ENCODE results near the gene BORCS5.
A peak's percentile ranks its signal among the peaks of the same experiment; 100 is the strongest.

The BORCS5 gene

GRCh38 chr12:12353807-12354206 is 3.1 kb upstream of the BORCS5 start:
- DNase-seq, result no peak

GRCh38 chr12:12356467-12356895 is 397 bp upstream of the BORCS5 start:
- no peak for DNase-seq

GRCh38 chr12:12357719-12358461 is 1.0 kb downstream of the BORCS5 start:
- DNase-seq, result no peak

DNA sequence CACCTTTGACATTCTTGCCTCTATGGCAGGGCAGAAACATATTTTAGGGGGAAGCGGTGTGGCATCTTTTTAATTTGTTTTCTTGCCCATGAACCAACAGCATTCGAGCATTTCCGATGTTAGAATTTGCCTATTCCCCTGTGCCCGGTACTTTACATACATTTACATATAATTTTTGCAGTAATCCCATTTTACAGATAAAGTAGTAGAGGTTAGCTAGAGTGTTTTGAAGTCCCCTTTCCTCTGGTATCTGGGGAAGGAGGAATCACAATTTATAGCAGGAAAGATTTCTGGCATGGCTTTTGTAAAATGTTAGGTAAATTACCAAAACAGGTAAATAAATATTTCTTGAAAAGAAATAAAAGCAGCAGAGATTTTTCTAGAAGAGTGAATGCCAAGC is 1.6 kb downstream of the BORCS5 start:
- no peak for DNase-seq

DNA sequence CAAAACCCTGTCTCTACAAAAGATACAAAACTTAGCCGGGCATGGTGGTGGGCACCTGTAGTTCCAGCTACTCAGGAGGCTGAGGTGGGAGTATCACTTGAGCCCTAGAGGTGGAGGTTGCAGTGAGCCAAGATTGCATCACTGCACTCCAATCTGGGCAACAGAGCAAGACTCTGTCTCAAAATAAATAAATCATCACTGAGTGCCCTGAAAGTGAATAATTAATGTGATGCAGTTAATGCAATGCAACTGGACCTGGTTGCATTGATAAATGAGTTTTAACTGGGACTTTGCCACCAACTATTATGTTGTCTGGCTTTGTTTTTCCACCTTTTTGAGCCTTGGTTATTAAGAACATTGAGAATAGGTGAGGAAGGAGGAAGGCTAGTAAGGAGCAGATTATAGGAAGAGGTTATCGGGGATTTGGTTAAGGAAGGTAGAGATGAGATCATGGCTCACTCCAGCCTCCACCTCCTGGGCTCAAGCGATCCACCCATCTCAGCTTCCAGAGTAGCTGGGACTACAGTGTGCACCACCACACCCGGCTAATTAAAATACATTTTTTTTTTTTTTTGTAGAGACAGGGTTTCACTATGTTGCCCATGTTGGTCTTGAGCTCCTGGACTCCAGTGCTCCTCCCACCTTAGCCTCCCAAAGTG is 8.0 kb downstream of the BORCS5 start:
- no peak for DNase-seq

GRCh38 chr12:12365446-12365802 is 8.5 kb downstream of the BORCS5 start:
- no peak for DNase-seq

DNA sequence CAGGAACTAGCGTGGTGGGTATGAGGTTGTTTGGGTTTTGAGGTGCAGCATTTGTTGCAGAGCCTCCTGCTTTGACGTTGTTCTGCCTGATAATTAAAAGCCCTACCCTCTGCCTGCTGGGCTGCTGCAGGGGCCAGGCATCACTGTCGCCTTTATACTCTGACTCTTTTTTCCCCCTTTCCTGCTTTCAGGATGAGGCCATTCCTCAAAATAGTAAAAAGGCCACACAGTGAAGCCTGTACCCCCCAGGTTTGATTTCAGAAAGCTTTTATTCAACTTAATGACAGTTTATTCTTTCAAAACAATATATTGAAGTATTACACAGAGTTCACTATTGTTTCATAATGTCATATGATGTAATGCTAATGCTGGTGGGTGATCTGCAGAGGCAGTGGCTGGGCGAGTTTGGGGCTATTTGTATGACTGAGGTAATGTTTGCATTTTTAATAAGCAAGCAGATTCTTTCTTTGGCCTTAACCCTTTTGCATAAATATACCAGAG is 9.1 kb downstream of the BORCS5 start:
- DNase-seq, result no peak

- no peak for DNase-seq
Measured at GRCh38 chr12:12366701-12367481, 10.0 kb downstream of the BORCS5 start.

- no peak for DNase-seq
Measured at GRCh38 chr12:12367482-12367998, 10.7 kb downstream of the BORCS5 start.

- no peak for DNase-seq
Measured at GRCh38 chr12:12372946-12373722, 16.3 kb downstream of the BORCS5 start.

GRCh38 chr12:12376646-12377448 is 20.0 kb downstream of the BORCS5 start:
- DNase-seq, result no peak

DNA sequence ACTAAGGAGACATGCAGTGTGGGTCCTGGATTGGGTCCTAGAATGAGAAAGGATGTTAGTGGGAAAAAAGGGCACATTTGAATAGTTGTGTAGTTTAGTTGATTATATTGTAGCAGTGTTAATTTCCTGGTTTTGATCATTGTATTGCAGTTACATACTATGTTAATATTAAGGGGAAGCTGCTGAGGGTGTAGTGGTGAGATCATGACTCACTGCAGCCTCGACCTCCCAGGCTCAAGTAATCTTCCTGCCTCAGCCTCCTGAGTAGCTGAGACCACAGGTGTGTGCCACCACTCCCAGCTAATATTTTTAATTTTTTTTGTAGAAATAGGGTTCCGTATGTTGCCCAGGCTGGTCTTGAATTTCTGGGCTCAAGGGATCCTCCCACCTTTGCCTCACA is 21.7 kb downstream of the BORCS5 start:
- no peak for DNase-seq

DNA sequence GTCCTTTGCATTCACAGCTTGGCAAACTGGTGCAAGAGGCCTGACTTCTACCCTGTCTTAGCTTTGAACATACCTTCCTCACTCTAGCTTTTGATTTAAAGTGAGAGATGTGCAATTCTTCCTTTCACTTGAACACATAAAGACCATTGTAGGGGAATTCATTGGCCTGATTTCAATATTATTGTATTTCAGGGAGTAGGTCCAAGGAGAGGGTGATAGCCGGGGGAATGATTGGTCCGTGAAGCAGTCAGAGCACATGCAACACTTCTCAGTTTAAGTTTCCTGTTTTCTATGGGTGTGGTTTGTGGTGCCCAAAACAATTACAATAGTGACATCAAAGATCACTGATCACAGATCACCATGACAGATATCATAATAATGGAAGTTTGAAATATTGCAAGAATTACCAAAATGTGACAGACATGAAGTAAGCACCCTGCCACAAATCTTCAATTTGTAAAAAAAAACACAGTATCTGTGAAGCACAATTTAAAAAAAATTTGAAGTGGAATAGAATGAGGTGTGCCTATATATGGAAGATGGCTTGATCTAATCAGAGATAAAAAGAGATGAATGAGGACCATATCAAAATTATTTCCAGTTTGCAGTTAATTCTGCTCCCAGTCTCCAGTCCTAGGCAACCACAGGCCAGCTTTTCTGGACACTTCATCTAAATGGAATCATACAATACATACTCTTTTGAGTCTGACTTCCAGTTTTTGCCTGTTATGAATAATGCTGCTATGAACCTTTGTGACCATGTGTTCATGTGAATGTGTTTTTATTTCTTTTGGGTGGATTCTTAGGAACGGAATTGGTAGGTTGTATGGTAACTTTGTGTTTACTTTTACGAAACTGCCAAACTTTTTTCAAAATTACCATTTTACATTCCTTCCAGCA is 23.2 kb downstream of the BORCS5 start:
- DNase-seq, result peak; percentile 34

DNA sequence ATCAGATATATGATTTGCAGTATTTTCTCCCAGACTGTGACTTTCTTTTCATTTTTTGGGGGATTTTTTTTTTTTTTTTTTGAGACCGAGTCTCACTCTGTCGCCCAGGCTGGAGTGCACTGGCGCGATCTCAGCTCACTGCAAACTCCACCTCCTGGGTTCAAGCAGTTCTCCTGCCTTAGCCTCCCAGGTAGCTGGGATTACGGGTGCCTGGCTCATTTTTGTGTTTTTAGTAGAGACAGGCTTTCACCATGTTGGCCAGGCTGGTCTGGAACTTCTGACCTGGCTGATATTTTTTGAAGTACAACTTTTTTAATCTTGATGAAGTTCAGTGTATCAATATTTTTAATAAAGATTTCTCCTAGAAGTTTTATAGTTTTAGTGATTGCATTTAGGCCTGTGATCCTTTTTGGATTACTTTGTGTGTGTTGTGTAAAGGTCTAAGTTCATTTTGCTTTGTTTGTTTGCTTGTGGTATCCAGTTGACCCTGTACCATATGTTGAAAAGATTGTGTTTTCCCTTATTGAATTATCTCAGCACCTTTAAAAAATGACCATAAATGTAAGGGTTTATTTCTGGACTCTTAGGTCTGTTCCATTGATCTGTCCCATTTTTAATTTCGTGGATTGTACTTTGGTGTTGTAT is 24.2 kb downstream of the BORCS5 start:
- DNase-seq, result no peak

DNA sequence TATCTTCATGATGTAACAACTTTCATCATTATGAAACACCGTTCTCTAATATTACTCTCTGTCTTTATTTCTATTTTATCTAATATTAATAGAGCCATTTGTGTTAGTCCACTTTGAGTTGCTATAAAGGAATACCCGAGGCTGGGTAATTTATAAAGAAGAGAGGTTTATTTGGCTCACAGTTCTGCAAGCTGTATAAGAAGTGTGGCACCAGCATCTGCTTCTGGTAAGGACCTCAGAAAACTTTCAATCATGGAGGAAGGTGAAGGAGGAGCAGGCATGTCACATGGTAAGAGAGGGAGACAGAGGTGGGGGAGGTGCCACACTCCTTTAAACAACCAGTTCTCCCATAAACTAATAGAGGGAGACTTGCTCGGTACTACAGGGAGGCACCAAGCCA is 25.1 kb downstream of the BORCS5 start:
- DNase-seq, result no peak

- peak; percentile 34 for DNase-seq
Measured at GRCh38 chr12:12384571-12385340, 27.9 kb downstream of the BORCS5 start.

DNA sequence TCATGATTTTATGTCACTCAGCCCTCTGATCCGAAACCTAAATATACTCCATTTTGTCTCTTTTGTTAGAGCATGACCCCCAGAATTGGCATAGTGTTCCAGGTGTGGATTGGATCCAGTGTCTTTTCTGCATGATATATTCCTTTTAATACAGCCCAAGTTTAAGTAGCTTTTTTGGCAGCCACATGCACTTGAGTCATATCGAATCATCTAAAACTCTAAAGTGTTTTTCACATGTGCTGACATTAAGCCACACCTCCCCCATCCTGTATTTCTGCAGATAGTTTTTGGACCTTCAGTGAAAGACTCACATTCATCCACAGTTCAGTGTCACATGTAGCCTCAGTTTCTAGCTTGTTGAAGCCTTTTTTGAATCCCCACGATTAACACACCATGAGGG is 30.6 kb downstream of the BORCS5 start:
- DNase-seq, result no peak

- no peak for DNase-seq
Measured at GRCh38 chr12:12392413-12392812, 35.5 kb downstream of the BORCS5 start.

DNA sequence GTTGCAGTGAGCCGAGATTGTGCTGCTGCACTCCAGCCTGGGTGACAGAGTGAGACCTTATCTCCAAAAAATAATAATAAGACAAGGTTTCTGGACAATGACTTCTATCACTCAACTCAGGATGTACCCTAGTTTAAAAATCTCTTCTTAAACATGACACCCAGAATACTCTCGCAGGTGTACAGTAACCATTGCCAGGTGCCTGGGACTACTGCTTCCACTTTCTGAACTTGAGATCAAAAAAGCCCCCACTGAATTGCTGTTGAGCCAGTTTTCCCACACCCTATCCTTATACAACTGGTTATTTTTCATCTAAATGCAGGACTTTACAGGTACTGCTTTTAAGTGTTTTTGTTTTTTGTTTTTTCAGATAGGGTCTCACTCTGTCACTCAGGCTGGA is 36.3 kb downstream of the BORCS5 start:
- no peak for DNase-seq

All from activated naive CD4-positive, alpha-beta T cell treated with Interleukin-2 at 50 U/mL for 16 hours (primary cell).